GM12892 (cell line): Measurements from ENCODE around the gene PRKCD.
A peak's percentile ranks its signal among the peaks of the same experiment; 100 is the strongest.

Experiments used
- DNase-seq: peaks from one replicate; pipeline ENCODE4 v3.0.0; 2011; ENCODE audit not compliant: insufficient read length
- FAIRE-seq: peaks from 2 replicates; lab custom pipeline; 2011; peaks lifted over from hg19 to GRCh38; lab: Jason Lieb, UNC
- POLR2A ChIP-seq: IDR thresholded peaks from 2 replicates; pipeline ENCODE4 v1.6.1; 2011; ENCODE audit warnings: low read depth, low read length, control low read depth
- POLR2AphosphoS5 ChIP-seq: IDR thresholded peaks from 2 replicates; pipeline ENCODE4 v1.6.1; 2011; ENCODE audit warnings: low read depth, low read length, control low read depth
- TAF1 ChIP-seq: IDR thresholded peaks from 2 replicates; pipeline ENCODE4 v1.6.1; 2011; ENCODE audit warnings: low read depth, mild to moderate bottlenecking, control low read depth, low read length, borderline replicate concordance

Gene PRKCD

DNA sequence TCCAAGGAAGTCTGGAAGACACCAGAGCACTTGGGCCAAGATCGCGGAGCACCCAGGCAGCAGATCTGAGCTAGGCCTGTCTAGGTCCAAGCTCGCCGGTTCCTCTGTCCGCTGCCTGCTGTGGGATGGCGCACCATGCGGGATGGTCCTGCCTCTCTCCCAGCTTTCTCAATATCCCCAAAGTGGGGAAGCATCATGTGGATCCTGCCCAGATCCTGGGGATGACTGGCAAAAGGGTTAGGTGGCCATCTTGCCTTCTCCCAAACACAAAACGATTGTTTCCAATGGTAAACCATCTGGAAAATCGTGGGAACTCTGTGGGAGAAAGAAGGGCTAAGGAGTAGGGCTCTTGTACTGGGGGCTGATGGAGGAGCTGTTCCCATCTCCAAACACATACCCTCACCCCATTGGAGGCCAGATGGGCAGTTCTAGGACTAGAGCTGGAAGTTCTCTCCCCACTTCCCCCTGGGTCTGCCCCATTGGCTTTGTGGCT is 8.9 kb downstream of the PRKCD start:
- peak; percentile 78 for DNase-seq
- FAIRE-seq = no peak
- TF ChIP-seq TAF1 = no peak
- TF ChIP-seq POLR2A = no peak
- TF ChIP-seq POLR2AphosphoS5 = no peak

DNA sequence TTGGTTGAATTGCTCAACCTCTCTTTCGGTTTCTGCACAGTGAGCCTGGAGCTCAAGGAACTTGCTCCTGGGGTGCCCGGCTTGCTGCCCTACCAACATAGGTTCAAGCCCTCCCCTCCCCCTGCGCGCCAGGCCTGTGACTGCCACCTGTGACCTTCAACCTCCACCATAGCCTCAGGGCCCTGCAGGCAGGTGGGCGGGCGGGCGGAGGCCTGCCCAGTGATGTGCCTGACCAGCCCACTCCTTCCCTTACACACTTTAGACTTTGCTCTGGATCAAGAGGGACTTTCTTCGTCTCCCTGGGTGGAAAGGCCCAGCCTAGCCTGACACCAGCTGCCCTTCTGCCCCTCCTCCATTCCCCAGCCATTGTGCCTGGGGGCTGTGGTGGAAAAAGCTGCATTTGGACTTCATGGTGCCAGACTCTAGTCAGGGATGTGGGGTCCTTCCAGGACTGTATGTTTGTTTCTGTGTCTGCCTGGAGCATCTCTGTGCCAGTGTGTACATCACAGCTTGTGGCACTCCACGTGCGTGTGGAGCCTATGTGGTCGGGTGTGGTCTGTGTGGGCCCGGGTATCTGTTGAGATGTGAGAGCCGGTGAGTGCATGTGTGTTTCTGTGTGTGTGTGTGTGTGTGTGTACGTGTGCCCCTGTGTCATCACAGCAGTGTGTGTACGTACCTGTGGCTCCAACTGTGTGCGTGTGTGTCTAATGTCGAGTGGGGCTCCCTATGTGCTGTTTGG is 9.5 kb downstream of the PRKCD start:
- TF ChIP-seq POLR2A (no peak), POLR2AphosphoS5 (peak; percentile 42), TAF1 (no peak)
- no peak for DNase-seq
- FAIRE-seq = peak; percentile 98

- FAIRE-seq = peak; percentile 27
Observed at GRCh38 chr3:53171064-53171418, 10.0 kb downstream of the PRKCD start.

DNA sequence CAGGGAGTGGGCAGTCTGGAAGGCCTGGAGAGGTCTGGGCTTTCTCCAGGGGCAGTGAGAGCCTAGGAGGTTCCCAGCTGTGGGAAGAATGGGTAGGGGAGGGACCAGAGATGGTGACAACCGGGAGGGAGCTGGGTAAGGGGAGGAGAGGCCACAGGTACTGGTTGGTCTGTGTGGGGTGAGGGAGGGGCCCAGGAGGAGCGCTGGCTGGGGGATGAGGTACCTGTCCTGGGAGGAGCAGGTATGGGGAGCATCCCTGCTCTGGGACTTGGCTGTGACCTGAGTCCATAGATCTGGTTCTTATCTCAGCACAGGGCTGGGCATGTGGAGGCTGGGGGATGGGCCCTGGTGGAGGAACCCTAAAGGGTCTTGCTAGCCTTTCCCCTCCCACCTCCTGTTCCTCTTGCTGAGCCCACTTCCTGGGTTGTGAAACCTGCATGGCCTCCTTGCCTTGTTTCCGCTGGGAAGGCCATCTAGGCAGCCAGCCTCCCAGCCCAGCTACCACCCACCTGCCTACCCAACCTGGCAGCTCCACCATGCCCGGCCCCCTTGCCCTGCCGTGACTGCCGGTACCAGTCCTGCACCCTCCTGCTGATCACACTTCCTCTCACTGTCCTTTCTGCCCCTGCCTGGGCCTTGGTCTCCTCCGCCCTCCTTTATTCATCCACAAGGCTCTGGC is 11.0 kb downstream of the PRKCD start:
- FAIRE-seq (peak; percentile 33), DNase-seq (no peak)
- TF ChIP-seq POLR2A (no peak), POLR2AphosphoS5 (no peak), TAF1 (no peak)

More at GRCh38 chr3:53171064-53171418, 10.0 kb downstream of the PRKCD start:
- TF ChIP-seq POLR2A (no peak), POLR2AphosphoS5 (no peak), TAF1 (no peak)
- DNase-seq = no peak

DNA sequence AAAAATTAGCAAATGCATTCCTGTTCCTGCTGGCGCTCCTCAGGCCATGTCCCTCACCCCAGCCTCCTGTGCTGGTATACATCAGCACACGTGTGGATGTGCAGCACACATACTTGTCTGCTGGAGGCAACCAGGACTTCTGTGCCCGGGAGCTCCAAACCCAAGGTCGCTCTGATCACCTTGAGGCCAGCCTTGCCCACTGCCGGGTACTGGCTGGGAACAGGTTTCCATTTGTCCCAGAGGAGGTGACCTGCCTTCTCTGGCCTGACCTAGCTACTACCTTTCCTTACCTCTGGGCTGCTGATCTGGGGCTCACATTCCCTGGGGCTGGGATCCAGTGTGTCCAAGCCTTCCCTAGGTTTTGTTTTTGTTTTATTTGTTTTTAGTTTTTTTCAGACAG is 12.1 kb downstream of the PRKCD start:
- no peak for DNase-seq
- TF ChIP-seq POLR2A (no peak), TAF1 (no peak), POLR2AphosphoS5 (no peak)
- FAIRE-seq = no peak

DNA sequence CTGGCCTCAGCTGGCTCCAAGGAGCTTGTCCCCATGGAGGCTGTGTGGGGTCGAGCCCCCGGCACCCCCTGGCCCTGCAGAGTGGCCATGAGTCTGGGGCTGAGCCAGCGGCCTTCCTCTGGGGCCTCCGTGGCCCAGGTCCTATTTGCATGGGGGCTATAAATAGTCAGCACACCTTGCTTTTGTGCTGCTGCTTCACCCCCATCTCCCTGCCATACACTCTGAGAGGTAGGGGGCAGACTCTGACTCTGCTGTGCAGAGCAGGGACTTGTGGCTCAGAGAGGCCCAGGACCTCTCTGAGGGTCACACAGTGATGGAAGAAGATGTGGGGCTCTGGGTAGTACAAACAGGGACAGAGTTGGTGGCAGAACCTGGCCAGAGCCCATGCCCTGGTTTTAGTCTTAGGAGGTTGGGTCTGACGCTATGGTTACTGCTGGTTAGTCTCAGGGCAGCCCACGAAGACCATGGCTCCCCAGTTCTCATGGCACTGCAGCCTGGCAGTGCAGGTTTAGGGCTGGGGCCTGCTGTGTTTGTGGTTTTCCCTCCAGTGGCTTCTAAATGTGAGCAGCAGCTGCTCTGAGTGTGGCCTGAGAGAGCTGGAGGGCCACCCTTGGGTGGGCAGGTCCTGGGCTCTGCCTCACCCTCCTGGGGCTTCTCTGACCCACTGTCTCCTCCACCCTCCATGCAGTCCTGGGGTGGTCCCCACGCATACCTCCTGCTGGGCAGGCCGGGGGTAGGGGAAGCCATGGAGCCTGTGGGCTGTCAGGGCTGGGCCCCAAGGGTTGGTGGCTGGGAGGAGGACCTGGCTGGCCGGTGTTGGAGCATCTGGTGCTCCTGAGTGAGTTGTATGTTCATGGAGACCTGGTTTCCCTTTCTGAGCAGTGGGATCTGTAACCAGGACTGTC is 13.6 kb downstream of the PRKCD start:
- peak; percentile 65 for DNase-seq

DNA sequence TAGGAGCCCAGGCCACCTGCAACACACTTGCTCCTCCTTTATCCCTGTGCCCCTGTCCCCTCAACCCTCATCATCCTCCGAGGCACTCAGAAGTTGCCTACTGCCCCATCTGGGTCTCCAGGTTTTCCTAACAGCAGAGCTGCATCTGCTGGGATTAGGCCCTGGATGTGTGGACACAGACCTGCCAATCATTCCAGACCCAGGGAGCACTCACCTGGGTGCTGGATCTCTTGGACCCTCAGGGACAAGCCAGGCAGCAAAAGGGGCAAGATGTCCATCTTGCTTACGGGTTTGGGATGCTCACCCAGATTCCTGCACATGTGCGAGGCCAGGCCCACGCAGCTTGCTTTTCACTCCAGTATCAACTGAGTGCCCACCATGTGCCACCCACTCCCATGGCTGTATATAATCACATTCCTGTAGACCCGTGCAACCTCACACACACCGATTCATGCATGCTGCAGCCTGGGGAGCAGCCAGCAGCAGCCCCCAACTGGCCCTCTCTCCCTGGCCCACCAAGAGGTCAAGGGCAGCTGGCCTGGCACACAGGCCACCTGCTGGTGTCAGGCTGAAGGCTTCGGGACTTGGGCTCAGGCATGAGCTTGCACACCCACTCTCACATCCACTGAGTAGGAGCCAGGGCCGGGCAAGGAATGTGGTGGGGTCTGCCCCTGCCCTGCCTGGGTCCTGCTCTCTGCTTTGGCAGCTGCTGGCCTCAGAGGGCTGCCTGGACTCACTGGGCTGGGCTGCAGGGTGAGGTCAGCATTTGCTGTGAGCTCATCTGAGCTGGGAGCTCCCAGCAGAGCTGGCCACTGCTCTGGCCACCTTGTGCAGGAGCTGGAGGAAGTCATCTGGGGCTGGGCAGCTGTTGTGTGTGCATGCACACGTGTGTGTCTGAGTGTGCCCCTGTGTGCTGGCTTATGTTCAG is 14.9 kb downstream of the PRKCD start:
- TF ChIP-seq POLR2AphosphoS5 = no peak
- peak; percentile 19; the same call in 1 of the 2 replicates for TF ChIP-seq POLR2A
- FAIRE-seq = no peak
- no peak for DNase-seq

More for the DNA sequence above, 13.6 kb downstream of the PRKCD start:
- FAIRE-seq = peak; percentile 81
- no peak for TF ChIP-seq POLR2A
- no peak for TF ChIP-seq TAF1
- no peak for TF ChIP-seq POLR2AphosphoS5

DNA sequence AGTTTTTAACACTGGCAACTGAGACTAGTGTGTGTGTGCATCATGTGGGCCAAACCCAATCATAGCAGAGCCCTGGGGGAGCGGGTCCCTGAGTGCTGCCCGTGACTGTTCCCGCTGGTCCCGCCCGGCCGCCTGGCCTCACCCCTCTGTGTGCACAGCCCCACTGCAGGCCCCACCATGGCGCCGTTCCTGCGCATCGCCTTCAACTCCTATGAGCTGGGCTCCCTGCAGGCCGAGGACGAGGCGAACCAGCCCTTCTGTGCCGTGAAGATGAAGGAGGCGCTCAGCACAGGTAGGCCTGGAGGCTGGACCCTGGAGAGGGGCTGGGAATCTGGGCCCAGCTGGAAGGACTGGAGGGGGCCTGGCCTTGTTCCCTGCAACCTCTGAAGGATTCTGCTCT is 17.2 kb downstream of the PRKCD start:
- DNase-seq (no peak), FAIRE-seq (no peak)
- TF ChIP-seq TAF1 = no peak
- TF ChIP-seq POLR2AphosphoS5 = no peak
- TF ChIP-seq POLR2A = no peak

GRCh38 chr3:53179580-53179979 is 18.6 kb downstream of the PRKCD start:
- FAIRE-seq = no peak
- TF ChIP-seq POLR2AphosphoS5 (no peak), TAF1 (no peak), POLR2A (no peak)

More at GRCh38 chr3:53179580-53179979, 18.6 kb downstream of the PRKCD start:
- DNase-seq = no peak
